DMS79 (cell line): Measurements from ENCODE around the gene PAGR1.
"Not testable (repeated sequence)": the region's sequence is repeated elsewhere in the genome, so short reads cannot be mapped to it uniquely, and the experiment has no call there.

Experiments
- DNase-seq: peaks from one replicate; lab custom pipeline; 2025; lab: John Stamatoyannopoulos, UW

Gene PAGR1

DNA sequence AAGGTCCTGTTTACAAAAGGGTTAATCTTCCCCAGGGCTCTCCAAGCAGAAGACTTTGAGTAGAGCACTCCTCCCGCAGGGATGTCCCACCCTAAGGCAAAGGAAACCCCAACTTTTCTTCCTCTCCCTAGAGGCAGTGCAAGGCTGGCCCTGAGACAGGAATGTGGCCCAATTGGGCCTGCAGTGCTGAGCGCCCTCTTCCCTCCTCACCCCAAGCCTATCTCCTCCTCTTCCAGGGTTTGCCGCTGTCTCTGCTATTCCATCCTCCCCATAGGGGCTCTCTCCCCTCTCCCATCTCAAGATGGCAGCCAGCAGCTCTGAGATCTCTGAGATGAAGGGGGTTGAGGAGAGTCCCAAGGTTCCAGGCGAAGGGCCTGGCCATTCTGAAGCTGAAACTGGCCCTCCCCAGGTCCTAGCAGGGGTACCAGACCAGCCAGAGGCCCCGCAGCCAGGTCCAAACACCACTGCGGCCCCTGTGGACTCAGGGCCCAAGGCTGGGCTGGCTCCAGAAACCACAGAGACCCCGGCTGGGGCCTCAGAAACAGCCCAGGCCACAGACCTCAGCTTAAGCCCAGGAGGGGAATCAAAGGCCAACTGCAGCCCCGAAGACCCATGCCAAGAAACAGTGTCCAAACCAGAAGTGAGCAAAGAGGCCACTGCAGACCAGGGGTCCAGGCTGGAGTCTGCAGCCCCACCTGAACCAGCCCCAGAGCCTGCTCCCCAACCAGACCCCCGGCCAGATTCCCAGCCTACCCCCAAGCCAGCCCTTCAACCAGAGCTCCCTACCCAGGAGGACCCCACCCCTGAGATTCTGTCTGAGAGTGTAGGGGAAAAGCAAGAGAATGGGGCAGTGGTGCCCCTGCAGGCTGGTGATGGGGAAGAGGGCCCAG, 3.0 kb upstream of the PAGR1 start:
- DNase-seq = no peak

DNA sequence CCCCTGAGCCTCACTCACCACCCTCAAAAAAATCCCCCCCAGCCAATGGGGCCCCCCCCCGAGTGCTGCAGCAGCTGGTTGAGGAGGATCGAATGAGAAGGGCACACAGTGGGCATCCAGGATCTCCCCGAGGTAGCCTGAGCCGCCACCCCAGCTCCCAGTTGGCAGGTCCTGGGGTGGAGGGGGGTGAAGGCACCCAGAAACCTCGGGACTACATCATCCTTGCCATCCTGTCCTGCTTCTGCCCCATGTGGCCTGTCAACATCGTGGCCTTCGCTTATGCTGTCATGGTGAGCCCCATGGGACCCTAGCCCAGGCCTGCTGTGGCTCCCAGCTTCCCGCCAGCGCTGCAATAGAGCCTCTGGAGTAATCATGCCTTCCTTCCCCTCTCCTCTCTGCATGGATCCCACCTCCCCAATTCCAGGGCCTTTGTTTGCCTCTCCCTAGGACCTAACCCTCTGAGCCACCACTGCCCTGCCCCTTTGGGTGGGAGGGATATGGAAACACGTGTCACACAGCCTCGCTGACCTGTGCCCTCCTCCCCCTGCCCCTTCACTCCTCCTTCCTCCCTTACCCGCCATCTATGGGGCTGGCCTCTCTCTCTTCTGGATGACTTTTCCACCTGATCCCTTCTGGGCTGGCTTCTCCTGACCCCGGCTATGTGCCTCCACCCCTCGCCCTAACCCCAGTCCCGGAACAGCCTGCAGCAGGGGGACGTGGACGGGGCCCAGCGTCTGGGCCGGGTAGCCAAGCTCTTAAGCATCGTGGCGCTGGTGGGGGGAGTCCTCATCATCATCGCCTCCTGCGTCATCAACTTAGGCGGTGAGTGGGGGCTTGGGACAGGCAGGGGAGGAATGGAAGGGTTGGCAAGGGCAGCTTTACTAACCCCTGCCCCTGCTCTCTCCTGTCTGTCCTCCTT, 2.0 kb upstream of the PAGR1 start:
- DNase-seq = no peak

DNA sequence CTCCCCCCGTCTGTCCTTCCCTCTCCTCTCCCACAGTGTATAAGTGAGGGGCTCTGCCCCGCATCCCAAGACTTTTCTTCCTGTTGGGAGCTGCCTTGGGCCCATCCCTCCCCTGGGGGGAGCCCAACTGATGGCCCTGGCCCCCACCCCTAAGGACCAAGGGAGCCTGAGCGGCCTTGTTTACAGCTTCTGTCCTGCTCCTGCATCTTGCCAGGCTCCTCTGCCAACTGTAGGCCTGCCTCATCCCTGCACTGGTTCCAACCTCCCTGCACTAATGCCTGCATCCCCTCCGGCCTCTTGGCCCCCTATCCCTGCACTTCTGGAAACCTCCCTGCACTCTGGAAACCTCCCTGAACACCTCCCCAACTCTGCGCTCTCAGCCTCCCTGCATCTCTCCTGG, 1.4 kb upstream of the PAGR1 start:
- no peak for DNase-seq

DNA sequence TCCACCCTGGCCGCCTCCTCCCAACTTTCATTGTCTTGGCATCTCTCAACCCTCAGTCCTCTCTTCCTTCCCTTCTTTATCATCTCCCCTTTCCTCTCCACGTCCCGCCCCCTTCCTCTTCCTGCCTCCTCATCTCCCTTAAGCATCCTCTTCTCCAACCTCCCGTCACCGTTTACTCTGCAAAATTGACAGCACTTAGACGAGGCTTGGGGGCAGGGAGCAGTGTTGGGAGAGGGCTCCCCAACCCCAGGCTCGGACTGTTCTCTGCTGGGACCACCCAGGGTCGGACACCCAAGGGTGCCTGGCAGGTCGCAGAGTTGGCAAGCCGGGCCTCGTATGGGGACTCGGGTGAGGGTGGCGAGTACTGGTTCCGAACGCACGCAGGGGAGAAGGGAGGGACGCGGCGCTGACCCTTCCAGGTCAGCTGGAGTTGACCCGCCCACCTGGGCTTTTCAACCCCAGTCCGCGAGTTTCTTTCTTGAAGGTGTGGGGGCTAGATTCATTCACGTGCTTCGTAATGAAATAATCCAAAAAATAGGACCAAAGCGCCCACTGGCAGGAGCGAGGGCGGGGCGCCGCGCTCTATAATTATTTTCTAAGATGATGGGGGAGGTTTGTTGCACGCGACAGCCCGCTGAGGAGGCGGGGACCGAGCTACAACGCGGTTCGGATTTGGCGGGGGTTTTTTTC, 775 bp upstream of the PAGR1 start:
- DNase-seq = peak; percentile 9

DNA sequence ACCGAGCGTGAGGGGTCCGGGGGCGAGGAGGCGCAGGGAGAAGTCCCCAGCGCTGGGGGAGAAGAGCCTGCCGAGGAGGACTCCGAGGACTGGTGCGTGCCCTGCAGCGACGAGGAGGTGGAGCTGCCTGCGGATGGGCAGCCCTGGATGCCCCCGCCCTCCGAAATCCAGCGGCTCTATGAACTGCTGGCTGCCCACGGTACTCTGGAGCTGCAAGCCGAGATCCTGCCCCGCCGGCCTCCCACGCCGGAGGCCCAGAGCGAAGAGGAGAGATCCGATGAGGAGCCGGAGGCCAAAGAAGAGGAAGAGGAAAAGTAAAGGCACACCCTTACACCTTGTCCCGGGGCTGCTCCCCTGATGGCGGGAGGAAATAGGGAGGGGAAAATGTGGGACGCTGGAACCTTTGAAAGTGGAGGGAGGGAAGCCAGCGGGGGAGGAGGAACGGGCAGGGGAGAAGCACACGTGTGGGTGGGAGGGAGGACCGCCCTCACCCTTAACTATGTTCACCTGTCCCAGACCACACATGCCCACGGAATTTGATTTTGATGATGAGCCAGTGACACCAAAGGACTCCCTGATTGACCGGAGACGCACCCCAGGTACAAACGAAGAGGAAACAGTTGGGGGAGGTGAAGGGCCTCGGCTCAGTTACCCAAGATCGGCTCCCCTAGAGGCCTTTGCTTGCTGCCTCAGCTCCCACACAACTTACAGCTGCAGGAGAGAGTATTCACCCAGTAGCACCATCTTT, 916 bp downstream of the PAGR1 start:
- peak; percentile 12 for DNase-seq

DNA sequence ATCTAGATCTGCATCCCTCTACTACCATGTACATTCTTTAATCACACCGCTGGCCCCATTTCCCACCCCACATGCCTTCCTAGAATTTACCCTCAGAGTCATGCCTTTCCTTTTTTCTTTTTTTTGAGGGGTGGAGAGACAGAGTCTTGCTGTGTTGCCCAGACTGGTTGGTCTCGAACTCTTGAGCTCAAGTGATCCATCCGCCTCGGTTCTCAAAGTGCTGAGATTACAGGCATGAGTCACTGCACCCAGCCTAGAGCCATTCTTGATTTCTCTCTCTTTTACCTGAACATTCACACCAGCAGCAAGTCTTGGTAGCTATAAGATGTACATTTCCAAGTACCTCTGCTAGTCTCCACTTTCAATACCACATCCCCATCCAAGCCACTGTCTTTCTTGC, 2.1 kb downstream of the PAGR1 start:
- DNase-seq = no peak

DNA sequence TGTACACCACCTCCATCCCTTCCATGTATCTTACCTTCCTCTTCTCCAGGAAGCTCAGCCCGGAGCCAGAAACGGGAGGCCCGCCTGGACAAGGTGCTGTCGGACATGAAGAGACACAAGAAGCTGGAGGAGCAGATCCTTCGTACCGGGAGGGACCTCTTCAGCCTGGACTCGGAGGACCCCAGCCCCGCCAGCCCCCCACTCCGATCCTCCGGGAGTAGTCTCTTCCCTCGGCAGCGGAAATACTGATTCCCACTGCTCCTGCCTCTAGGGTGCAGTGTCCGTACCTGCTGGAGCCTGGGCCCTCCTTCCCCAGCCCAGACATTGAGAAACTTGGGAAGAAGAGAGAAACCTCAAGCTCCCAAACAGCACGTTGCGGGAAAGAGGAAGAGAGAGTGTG, 3.6 kb downstream of the PAGR1 start:
- no peak for DNase-seq

DNA sequence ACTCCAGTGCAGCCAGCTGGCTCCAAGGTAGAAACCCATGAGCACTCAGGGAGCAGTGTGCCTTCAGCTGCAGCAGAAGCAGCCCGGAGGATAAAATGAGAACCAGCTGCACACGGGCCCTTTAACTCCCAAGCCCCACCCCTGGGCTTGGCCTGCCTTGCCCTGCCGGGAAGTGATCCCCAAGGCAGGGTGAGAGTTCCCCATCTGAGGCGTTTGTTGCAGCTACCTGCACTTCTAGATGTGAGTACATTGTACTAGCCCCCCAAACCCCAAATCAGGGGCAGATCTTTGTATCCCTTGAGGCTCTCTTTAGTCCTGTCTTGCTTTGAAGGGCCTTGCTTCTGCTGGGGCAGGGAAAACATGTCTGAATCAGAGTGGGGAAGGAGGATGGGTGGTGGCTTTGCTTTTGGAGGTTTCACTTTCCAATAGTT, 4.3 kb downstream of the PAGR1 start, which contains the start of gene MVP:
Gene MVP, plus strand, starts transcription at position 192 of the 431 bp plus-strand sequence. CDS start 10,088 bp downstream, outside the sequence.
- peak; percentile 44 for DNase-seq

DNA sequence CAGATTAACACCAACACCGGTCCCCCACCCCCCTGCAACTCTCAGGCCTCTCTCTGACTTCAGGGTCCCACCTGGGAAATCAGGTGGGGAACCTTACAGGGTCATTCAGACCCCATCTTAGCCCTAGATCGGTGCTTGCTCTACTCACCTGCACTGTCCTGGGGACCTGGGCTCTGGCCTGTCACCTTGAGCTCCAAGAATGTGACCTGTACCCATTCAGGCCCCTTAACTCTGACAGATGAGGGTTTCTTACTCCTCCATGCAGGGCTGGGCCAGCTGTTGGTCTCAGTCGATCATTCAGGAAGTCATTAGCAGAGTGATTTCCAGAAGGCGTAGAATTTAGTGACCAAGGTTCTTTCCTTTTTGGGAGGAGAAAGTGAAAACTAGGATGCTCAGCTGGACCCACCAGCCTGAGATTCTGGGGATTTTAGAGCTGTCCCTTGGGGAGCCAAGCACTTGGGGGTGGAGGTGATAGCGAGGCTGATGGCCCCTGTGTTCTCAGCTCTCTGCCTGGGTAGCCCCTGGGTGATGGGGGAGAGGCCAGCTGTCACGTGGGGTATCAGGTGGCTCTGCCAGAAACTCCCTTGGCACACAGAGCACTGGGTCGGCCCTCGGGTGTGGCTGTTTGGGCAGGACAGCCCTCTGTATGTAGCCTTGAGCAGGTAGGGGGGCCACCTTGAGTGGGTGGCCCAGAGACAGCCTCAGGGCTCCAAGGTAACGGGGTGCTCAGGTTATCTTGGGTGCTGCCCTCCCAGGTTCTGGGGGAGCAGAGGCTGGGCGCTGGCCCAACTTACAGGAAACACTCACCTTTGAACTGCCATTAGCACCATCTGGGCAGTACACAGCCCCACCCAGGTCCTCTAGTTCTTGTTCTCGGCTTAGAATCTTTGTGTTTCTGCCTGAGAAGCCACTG, 5.0 kb downstream of the PAGR1 start:
- peak; percentile 5 for DNase-seq

DNA sequence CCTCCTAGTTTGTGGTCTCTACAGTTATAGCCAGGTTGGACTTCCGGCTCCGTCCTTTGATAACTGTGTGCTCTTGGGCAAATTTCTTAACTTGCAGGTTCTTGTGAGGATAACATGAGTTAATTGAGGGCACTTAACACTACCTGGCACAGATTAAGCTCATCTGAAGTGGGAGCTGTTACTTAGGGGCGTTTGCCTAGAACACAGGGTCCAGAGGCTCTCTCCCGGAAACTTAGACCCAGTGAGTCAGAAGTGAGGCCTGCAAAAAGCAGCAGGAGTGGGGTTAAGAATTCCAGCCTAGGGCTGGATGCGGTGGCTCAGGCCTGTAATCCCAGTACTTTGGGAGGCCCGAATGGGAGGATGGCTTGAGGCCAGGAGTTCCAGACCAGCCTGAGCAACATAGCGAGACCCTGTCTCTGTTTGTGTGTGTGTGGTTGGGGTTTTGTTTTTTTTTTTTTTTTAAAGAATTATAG, 5.7 kb downstream of the PAGR1 start:
- DNase-seq = peak; percentile 37

DNA sequence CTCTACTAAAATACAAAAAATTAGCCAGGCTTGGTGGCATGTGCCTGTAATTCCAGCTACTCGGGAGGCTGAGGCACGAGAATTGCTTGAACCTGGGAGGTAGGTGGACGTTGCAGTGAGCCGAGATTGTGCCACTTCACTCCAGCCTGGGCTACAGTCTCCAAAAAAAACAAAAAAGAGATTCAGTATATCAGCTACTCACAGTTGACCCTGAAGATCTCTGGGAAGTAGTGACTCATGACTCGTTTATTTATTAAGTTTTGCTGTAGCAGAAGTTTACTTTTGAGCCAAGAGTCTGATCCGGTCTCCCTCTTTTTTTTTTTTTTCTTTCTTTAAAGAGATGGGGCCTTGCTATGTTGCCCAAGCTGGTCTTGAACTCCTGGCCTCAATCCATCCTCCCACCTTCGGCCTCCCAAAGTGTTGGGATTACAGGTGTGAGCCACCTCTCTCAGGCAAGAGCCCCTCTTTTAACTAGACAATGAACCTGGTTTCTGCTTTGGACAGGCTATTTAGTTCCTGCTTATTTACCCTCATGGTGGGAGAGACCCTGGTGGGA, 8.7 kb downstream of the PAGR1 start:
- no peak for DNase-seq

DNA sequence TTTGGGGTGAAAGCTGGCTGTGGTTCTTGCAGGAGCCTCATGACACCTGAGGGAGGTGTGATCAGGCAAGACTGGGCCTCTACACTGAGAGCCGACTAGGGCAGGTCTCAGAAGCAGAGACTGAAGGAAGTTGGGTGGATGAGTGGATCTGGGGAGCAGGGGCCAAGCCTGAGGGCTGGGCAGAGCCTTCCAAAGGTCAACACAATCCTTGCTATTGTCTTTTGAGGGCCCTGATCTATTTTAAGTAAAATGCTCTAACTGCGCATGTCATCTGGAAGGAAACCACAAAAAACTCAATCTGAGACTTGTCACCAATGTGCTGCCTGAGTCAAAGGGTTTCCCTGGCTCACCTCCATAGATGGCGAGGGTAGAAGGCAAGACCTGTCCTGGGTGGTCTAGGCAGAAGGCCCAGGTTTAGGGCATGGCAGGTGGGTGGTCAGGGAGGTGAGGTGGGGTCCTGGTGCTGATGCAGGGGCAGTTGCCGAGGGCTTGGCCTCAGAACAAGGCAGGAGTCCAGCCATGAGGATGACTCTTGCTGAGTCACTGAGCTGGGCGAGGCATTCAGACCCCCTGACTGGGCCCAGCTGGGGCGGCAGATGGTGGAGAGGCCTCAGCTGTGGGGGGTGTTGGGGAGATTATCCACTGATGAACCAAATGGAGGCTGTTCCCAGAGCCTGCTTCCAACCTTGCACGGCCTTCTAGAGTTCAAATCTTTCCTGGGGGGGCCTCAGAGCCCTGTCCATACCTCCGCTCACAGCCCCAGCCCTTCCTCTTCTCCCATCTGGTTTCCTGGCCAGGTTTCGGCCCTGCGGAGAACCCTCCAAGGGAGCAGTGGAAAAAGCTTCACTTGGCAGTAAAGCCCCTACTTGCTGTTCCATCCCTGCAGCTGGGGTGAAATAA, 9.4 kb downstream of the PAGR1 start:
- no peak for DNase-seq

DNA sequence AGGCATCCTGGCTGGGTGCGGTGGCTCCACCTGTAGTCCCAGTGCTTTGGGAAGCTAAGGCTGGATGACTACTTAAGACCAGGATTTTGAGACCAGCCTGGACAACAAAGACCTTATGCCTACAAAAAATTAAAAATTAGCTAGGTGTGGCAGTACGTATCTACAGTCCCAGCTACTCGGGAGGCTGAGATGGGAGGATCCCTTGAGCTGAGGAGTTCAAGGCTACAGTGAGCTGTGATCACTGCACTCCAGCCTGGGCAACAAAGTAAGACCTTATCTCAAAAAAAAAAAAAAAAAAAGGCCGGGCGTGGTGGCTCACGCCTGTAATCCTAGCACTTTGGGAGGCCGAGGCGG, 10.4 kb downstream of the PAGR1 start:
- DNase-seq = no peak

DNA sequence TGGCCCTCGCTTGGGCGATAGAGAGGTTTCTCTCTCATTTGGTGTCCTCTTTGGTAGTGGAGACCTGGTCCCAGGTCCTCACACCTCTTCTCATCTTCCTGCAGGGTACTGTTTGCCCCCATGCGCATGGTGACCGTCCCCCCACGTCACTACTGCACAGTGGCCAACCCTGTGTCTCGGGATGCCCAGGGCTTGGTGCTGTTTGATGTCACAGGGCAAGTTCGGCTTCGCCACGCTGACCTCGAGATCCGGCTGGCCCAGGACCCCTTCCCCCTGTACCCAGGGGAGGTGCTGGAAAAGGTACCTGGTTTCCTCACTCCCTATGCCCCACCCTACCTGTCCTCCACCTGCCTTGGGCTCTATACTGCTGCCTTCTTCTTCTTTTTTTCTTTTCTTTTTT, 14.8 kb downstream of the PAGR1 start:
- no peak for DNase-seq

DNA sequence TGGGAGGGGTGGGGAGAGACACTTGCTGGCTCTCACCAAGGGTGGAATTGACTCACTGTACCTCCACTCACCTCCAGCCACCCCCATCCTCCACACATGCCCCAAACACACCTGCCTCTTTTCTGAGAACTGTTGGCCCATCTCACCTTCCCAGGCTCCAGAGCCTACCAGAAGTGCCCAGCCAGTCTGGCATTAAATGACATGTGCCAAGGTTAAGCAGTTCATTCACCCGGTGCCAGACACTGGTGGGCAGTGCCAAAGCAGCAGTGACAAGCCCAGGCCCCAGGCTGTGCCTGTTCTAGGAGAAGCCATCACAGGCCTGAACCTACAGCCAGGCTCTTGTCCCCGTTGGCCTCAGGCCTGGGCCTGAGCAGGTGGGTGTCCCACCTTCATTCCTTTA, 15.5 kb downstream of the PAGR1 start:
- DNase-seq = no peak

DNA sequence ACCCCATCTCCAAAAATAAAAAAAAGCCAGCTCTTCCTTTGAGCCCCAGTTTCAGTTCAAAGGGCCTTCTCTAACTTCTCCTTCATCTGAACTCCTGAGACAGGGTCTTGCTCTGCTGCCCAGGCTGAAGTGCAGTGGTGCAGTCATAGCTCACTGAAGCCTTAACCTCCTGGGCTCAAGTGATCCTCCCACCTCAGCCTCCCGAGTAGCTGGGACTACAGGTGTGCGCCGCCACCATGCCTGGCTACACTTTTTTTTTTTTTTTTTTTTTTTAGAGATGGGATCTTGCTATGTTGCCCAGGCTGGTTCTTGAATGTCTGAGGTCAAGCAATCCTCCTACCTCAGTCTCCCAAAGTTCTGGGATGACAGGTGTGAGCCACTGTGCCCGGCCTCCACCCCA, 17.3 kb downstream of the PAGR1 start:
- DNase-seq = not testable (repeated sequence)

DNA sequence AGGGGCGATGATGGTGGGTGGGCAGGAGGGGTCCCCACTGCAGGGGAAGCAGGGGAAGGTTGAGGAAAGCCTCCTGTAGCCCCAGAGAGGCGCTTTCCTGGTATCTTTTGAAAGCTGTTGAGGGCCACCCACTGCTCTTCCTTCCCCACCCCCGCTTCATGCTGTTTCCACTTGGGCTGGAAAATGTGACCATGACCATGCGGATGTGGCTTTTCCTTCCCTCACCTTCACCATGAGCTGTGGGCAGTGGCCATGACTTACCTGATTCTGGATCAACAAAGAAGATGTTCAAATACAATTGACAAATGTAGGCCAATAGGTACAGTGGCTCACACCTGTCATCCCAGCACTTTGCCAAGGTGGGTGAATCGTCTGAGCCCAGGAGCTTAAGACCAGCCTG, 18.1 kb downstream of the PAGR1 start:
- no peak for DNase-seq

DNA sequence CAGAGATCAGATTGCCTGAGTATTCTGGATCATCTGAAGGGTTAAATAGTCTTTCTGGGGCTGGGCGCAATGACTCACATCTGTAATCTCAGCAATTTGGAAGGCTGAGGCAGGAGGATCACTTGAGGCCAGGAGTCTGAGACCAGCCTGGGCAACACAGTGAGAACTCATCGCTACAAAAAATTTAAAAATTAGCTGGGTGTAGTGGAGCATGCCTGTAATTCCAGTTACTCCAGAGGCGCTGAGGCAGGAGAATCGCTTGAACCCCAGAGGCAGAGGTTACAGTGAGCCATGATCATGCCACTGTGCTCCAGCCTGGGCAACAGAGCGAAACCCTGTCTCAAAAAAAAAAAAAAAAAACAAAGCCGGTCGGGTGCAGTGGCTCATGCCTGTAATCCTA, 20.0 kb downstream of the PAGR1 start:
- no peak for DNase-seq

DNA sequence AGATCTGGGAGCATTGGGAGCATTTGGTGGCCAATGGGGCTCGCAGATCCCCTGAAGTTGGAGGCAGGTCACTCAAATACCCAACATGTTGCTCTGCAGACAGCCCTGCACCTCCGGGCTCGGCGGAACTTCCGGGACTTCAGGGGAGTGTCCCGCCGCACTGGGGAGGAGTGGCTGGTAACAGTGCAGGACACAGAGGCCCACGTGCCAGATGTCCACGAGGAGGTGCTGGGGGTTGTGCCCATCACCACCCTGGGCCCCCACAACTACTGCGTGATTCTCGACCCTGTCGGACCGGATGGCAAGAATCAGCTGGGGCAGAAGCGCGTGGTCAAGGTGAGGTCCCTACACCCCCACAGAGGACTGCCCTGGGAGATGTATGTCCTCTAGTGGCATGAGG, 20.7 kb downstream of the PAGR1 start:
- DNase-seq = no peak
